Lower leg skin (tissue), 4 donors: ENCODE measurements around the gene TRAF4. TPM values are rescaled to one million over a fixed set of nuclear protein-coding genes. Genes with fewer than 3 reads are reported as not detected.

Source experiments
- DNase-seq, 2 donors: peaks; one replicate each; pipeline ENCODE4 v3.0.0-alpha.2; 2019; ENCODE audit warnings: low spot score in 2 of 2
- H3K4me3 ChIP-seq: fragments of 200-600 bp; sonication (generic); 2 replicates; pipeline ENCODE4 v1.5.1; 2017; ENCODE audit warnings: mild to moderate bottlenecking, low read depth; ENCODE audit not compliant: poor library complexity, severe bottlenecking
- POLR2A ChIP-seq, 2 donors: fragments of 450-650 bp; IDR thresholded peaks; one replicate each; pipeline ENCODE4 v1.6.1; 2016 to 2017; ENCODE audit warnings: antibody characterized with exemption in 2 of 2, mild to moderate bottlenecking in 1 of 2, moderate library complexity in 1 of 2
- WGBS, 2 donors: methylation state at CpG; one replicate each; pipeline ENCODE4 v1.1.5; 2018; 5-methylcytosine and 5-hydroxymethylcytosine counted together
- intact Hi-C: fragments of 100-400 bp; cut with DNase I; formaldehyde crosslinking; loops from one replicate; pipeline ENCODE4 v1.15.0; 2023; ENCODE audit warnings: low total_unique reads
- total RNA-seq, 4 donors: library from RNA; depleted of rRNA; stranded (reverse); fragments of >200 nt; gene quantifications; one replicate each; pipeline ENCODE4 v1.1.0, GENCODE V29; 2016
- TF ChIP-seq, protein P1 (sequence below), 3 donors: fragments of 450-650 bp; IDR thresholded peaks; one replicate each; pipeline ENCODE4 v1.5.1; 2016; ENCODE audit warnings: antibody characterized with exemption in 3 of 3, mild to moderate bottlenecking in 3 of 3, moderate library complexity in 2 of 3

The TRAF4 gene, protein sequence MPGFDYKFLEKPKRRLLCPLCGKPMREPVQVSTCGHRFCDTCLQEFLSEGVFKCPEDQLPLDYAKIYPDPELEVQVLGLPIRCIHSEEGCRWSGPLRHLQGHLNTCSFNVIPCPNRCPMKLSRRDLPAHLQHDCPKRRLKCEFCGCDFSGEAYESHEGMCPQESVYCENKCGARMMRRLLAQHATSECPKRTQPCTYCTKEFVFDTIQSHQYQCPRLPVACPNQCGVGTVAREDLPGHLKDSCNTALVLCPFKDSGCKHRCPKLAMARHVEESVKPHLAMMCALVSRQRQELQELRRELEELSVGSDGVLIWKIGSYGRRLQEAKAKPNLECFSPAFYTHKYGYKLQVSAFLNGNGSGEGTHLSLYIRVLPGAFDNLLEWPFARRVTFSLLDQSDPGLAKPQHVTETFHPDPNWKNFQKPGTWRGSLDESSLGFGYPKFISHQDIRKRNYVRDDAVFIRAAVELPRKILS
- total RNA-seq, result 10 to 100 TPM; 11.0 to 30.9 (median 21.8) TPM

DNA sequence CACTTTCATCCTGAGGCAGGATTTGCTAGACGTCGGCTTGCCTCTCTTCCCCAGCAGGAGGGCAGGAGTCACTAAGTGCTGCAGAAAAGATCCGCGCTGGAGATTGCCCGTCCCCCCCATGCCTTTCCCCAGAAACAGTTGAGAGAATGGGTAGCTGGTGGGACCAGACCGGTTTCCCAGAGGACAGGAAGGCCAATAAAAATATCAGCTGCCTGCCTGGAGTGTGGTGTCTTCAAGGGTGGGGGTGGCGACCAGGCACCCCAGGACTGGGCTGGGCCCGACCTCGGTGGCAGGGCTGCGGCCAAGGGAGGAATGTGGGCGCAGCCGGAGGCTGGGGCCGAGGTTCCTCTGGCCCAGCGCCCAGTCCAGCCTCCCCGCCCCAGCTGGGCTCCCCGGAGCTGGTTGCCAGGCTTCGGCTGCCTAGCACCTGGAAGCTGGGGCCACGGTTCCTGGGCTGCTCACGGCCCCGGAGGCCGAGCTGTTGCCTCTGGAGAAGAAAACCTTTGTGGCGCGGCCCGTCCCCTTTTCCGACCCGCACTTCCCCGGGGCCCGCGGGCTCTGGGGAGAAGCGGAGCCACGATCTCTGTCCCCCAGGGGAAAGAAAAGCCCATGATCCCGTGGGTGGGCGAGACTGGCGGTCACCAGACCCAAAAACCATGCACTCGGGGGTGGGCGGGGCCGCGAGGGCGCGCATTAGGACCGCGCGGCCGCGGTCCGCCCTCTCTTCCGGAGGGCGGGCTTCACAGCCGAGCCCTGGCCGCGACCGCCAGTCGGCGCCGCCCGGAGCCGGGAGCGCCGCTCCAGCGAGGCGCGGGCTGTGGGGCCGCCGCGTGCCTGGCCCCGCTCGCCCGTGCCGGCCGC, at the start of gene TRAF4:
TSS of gene TRAF4 (plus strand) at position 769 of the 861 bp plus-strand sequence. CDS start 102 bp downstream, outside the sequence.
- peak within 1 kb of the TSS; percentile 37 for H3K4me3 ChIP-seq
- TF ChIP-seq POLR2A (IDR thresholded peaks at IDR 0.05), result peak in 1 of 2 donors; percentile 58
- TF ChIP-seq, protein P1, sequence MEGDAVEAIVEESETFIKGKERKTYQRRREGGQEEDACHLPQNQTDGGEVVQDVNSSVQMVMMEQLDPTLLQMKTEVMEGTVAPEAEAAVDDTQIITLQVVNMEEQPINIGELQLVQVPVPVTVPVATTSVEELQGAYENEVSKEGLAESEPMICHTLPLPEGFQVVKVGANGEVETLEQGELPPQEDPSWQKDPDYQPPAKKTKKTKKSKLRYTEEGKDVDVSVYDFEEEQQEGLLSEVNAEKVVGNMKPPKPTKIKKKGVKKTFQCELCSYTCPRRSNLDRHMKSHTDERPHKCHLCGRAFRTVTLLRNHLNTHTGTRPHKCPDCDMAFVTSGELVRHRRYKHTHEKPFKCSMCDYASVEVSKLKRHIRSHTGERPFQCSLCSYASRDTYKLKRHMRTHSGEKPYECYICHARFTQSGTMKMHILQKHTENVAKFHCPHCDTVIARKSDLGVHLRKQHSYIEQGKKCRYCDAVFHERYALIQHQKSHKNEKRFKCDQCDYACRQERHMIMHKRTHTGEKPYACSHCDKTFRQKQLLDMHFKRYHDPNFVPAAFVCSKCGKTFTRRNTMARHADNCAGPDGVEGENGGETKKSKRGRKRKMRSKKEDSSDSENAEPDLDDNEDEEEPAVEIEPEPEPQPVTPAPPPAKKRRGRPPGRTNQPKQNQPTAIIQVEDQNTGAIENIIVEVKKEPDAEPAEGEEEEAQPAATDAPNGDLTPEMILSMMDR (IDR thresholded peaks at IDR 0.05), result no peak
- DNase-seq, result peak; percentile 69 to 94
- WGBS, 2 donors, result 1% methylated on average over 35 to 59 of the region's 70 CpGs
- intact Hi-C loops, result no loop called here

DNA sequence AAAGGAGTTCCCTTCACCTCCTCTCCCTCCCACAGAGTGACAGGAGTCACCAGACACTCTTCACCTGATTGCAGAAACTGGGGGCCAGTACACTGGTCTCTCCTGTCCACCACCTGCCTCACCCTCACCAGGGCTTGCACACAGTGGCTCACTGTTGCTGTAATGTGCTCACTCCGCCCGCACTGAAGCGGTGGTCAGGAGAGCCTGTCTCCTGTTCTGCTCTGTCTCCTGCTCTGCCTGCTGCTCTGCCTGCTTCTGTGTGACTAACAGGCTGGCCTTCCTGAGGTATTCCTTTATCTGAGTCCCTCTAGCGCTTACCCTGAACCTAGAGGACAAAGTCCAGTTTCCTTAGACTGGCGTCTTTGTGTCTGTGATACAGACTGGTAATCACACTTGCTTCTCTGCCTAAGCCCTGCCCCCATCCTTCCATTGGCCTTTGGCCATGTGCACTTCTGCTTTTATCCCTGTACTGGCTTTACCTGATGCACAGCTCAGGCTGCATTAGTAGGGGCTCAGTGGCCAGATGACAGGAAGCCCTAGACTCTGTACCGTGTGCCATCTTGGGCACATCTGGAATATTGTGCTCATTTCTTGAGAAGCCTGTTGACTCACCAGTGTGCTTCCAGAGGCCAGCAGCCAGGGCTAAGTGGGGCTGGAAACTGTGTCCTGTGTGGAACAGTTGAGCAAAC, 45.4 kb upstream of the TRAF4 start:
- intact Hi-C loops, result no loop called here
- TF ChIP-seq POLR2A (IDR thresholded peaks at IDR 0.05), result no peak
- TF ChIP-seq, protein P1 (IDR thresholded peaks at IDR 0.05), result no peak
- 94 to 95% methylated on average over 6 of the region's 6 CpGs for WGBS, 2 donors

DNA sequence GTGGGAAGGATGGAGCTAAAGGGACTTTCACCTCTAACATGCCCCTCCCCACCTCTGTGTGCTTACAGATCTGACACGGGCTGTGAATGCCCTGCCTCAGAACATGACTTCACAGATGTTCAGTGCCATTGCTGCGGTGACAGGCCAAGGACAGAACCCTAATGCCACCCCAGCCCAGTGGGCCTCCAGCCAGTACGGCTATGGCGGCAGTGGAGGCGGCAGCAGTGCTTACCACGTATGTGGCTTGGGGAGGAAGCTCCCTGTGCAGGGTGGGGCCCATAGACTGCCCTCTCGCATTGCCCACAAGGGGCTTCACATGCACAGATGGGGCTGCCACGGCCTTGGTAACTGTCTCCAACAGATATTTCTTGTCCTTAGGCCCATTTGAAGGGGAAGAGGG, 43.5 kb upstream of the TRAF4 start:
- no peak overlapping the region for H3K4me3 ChIP-seq
- WGBS, 2 donors, result 84% methylated on average over 8 of the region's 8 CpGs
- DNase-seq, result no peak
- intact Hi-C loops, result no loop called here
- TF ChIP-seq, protein P1 (IDR thresholded peaks at IDR 0.05), result no peak
- TF ChIP-seq POLR2A (IDR thresholded peaks at IDR 0.05), result no peak

More for the DNA sequence above, 45.4 kb upstream of the TRAF4 start:
- DNase-seq, result no peak
- H3K4me3 ChIP-seq, result no peak overlapping the region

DNA sequence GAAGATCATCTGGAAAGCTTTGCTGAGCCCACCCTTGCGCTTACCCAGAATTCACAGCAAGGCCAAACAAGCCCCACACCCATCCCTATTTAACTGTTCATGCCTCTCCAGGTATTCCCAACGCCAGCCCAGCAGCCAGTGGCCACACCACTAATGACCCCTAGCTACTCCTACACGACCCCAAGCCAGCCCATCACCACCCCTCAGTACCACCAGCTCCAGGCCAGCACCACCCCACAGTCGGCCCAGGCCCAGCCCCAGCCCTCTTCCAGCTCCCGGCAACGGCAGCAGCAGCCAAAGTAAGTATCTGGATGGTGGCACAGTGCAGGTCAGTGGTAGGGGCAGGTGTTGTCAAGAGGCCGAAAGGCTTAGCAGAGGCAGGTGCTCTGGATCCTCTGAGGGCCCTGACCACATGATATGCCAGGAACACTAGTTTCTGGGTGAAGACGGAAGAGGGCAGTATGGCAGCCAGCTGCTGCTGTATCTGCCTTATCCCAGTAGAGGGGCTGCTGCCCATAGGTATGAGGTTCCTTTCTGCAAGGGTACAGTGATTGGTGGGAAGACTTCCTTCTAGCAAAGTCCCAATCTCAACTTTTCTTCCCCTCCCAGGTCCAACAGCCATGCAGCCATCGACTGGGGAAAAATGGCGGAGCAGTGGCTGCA, 42.9 kb upstream of the TRAF4 start:
- no peak for DNase-seq
- no peak for TF ChIP-seq POLR2A (IDR thresholded peaks at IDR 0.05)
- TF ChIP-seq, protein P1 (IDR thresholded peaks at IDR 0.05), result no peak
- H3K4me3 ChIP-seq, result no peak overlapping the region
- intact Hi-C loops, result no loop called here
- 92 to 94% methylated on average over 10 of the region's 10 CpGs for WGBS, 2 donors
